Measurements from ENCODE around the gene ATIC. TPM values are rescaled to one million over a fixed set of nuclear protein-coding genes. Genes with fewer than 3 reads are reported as not detected.
"Not testable (repeated sequence)": the region's sequence is repeated elsewhere in the genome, so short reads cannot be mapped to it uniquely, and the experiment has no call there.

ATIC gene
- total and polyA plus RNA-seq, 2 donors, result 28.9 to 61.4 TPM

GRCh38 chr2:215288112-215288815 lies 23.6 kb upstream of the ATIC start:
- DNase-seq (ENCODE audit: extremely low spot score), result no peak
- H3K27ac ChIP-seq (ENCODE audit: low read depth), result no peak overlapping the region
- WGBS, result 85% methylated on average over 6 of the region's 6 CpGs

GRCh38 chr2:215290980-215291599 lies 20.8 kb upstream of the ATIC start:
- Histone ChIP-seq H3K4me1 (ENCODE audit: insufficient read depth) (no peaks in the 10 kb centered on the region), H3K27ac (ENCODE audit: low read depth) (no peak overlapping the region), H3K36me3 (ENCODE audit: insufficient read depth) (no peaks in the 10 kb centered on the region), H3K4me3 (ENCODE audit: low read depth, low read length) (no peak overlapping the region)
- DNase-seq (ENCODE audit: extremely low spot score), result no peak
- 89% methylated on average over 3 of the region's 3 CpGs for WGBS

More at GRCh38 chr2:215288112-215288815, 23.6 kb upstream of the ATIC start:
- no peak overlapping the region for H3K4me3 ChIP-seq (ENCODE audit: low read depth, low read length)
- H3K4me1 ChIP-seq (ENCODE audit: insufficient read depth), result no peaks in the 10 kb centered on the region
- no peaks in the 10 kb centered on the region for H3K36me3 ChIP-seq (ENCODE audit: insufficient read depth)

GRCh38 chr2:215293879-215294278 lies 18.0 kb upstream of the ATIC start:
- H3K27ac ChIP-seq (ENCODE audit: low read depth), result no peak overlapping the region
- DNase-seq (ENCODE audit: extremely low spot score), result no peak
- no peak overlapping the region for H3K4me3 ChIP-seq (ENCODE audit: low read depth, low read length)
- WGBS, result 88% methylated on average over 4 of the region's 4 CpGs
- H3K4me1 ChIP-seq (ENCODE audit: insufficient read depth), result no peaks in the 10 kb centered on the region
- no peaks in the 10 kb centered on the region for H3K36me3 ChIP-seq (ENCODE audit: insufficient read depth)

GRCh38 chr2:215299337-215299859 lies 12.5 kb upstream of the ATIC start:
- DNase-seq (ENCODE audit: extremely low spot score), result no peak
- Histone ChIP-seq H3K36me3 (ENCODE audit: insufficient read depth) (no peaks in the 10 kb centered on the region), H3K4me3 (ENCODE audit: low read depth, low read length) (no peak overlapping the region), H3K27ac (ENCODE audit: low read depth) (no peak overlapping the region), H3K4me1 (ENCODE audit: insufficient read depth) (no peaks in the 10 kb centered on the region)
- WGBS, result 87% methylated on average over 6 of the region's 6 CpGs

- no peaks in the 10 kb centered on the region for H3K4me1 ChIP-seq (ENCODE audit: insufficient read depth)
- H3K36me3 ChIP-seq (ENCODE audit: insufficient read depth), result no peaks in the 10 kb centered on the region
- DNase-seq (ENCODE audit: extremely low spot score), result no peak
- no peak overlapping the region for H3K4me3 ChIP-seq (ENCODE audit: low read depth, low read length)
- WGBS, result 87% methylated on average over 2 of the region's 2 CpGs
- H3K27ac ChIP-seq (ENCODE audit: low read depth), result no peak overlapping the region
These were observed 9.9 kb upstream of the ATIC start for GRCh38 chr2:215301994-215302393.

GRCh38 chr2:215311259-215311624 lies 617 bp upstream of the ATIC start:
- DNase-seq (ENCODE audit: extremely low spot score); H3K27ac ChIP-seq (ENCODE audit: low read depth): not testable (repeated sequence)
- 67% methylated on average over 13 of the region's 13 CpGs for WGBS

GRCh38 chr2:215313255-215313613 lies 1.4 kb downstream of the ATIC start:
- DNase-seq (ENCODE audit: extremely low spot score), result no peak
- Histone ChIP-seq H3K4me3 (ENCODE audit: low read depth, low read length) (no peak overlapping the region), H3K36me3 (ENCODE audit: insufficient read depth) (no peaks in the 10 kb centered on the region), H3K4me1 (ENCODE audit: insufficient read depth) (no peaks in the 10 kb centered on the region), H3K27ac (ENCODE audit: low read depth) (no peak overlapping the region)
- WGBS, result 84% methylated on average over 4 of the region's 4 CpGs

More at GRCh38 chr2:215311259-215311624, 617 bp upstream of the ATIC start:
- H3K36me3 ChIP-seq (ENCODE audit: insufficient read depth); H3K4me1 ChIP-seq (ENCODE audit: insufficient read depth): not testable (repeated sequence)
- H3K4me3 ChIP-seq (ENCODE audit: low read depth, low read length), result peak overlapping the region; percentile 72

GRCh38 chr2:215314896-215315295 lies 3.0 kb downstream of the ATIC start:
- no peak for DNase-seq (ENCODE audit: extremely low spot score)
- Histone ChIP-seq H3K36me3 (ENCODE audit: insufficient read depth) (no peaks in the 10 kb centered on the region), H3K4me3 (ENCODE audit: low read depth, low read length) (no peak overlapping the region), H3K4me1 (ENCODE audit: insufficient read depth) (no peaks in the 10 kb centered on the region), H3K27ac (ENCODE audit: low read depth) (no peak overlapping the region)
- 66% methylated on average over 1 of the region's 1 CpG for WGBS

- 99% methylated on average over 2 of the region's 2 CpGs for WGBS
- H3K4me1 ChIP-seq (ENCODE audit: insufficient read depth), result no peaks in the 10 kb centered on the region
- H3K4me3 ChIP-seq (ENCODE audit: low read depth, low read length), result no peak overlapping the region
- DNase-seq (ENCODE audit: extremely low spot score), result no peak
- H3K27ac ChIP-seq (ENCODE audit: low read depth), result no peak overlapping the region
- H3K36me3 ChIP-seq (ENCODE audit: insufficient read depth), result no peaks in the 10 kb centered on the region
These were observed 3.4 kb downstream of the ATIC start for GRCh38 chr2:215315301-215315700.

GRCh38 chr2:215316336-215316735 lies 4.5 kb downstream of the ATIC start:
- Histone ChIP-seq H3K4me3 (ENCODE audit: low read depth, low read length) (no peak overlapping the region), H3K4me1 (ENCODE audit: insufficient read depth) (no peaks in the 10 kb centered on the region), H3K27ac (ENCODE audit: low read depth) (no peak overlapping the region), H3K36me3 (ENCODE audit: insufficient read depth) (peaks cover 3% of the 10 kb centered on the region)
- 90% methylated on average over 2 of the region's 2 CpGs for WGBS
- DNase-seq (ENCODE audit: extremely low spot score), result no peak

- WGBS, result 97% methylated on average over 5 of the region's 5 CpGs
- Histone ChIP-seq H3K36me3 (ENCODE audit: insufficient read depth) (peaks cover 3% of the 10 kb centered on the region), H3K4me3 (ENCODE audit: low read depth, low read length) (no peak overlapping the region), H3K27ac (ENCODE audit: low read depth) (no peak overlapping the region), H3K4me1 (ENCODE audit: insufficient read depth) (no peaks in the 10 kb centered on the region)
- no peak for DNase-seq (ENCODE audit: extremely low spot score)
These were observed 7.6 kb downstream of the ATIC start for GRCh38 chr2:215319500-215319899.

- 91% methylated on average over 3 of the region's 3 CpGs for whole genome bisulfite sequencing
- Histone ChIP-seq H3K27ac (ENCODE audit: low read depth) (no peak overlapping the region), H3K4me3 (ENCODE audit: low read depth, low read length) (no peak overlapping the region), H3K36me3 (ENCODE audit: insufficient read depth) (peaks cover 3% of the 10 kb centered on the region), H3K4me1 (ENCODE audit: insufficient read depth) (no peaks in the 10 kb centered on the region)
- no peak for DNase-seq (ENCODE audit: extremely low spot score)
These were observed 8.2 kb downstream of the ATIC start for GRCh38 chr2:215320102-215320501.

GRCh38 chr2:215320679-215321078 lies 8.8 kb downstream of the ATIC start:
- Histone ChIP-seq H3K4me1 (ENCODE audit: insufficient read depth) (no peaks in the 10 kb centered on the region), H3K36me3 (ENCODE audit: insufficient read depth) (peaks cover 3% of the 10 kb centered on the region), H3K27ac (ENCODE audit: low read depth) (no peak overlapping the region), H3K4me3 (ENCODE audit: low read depth, low read length) (no peak overlapping the region)
- DNase-seq (ENCODE audit: extremely low spot score), result no peak
- 94% methylated on average over 7 of the region's 7 CpGs for WGBS

- no peaks in the 10 kb centered on the region for H3K4me1 ChIP-seq (ENCODE audit: insufficient read depth)
- DNase-seq (ENCODE audit: extremely low spot score), result no peak
- peaks cover 9% of the 10 kb centered on the region for H3K36me3 ChIP-seq (ENCODE audit: insufficient read depth)
- no peak overlapping the region for H3K27ac ChIP-seq (ENCODE audit: low read depth)
- no peak overlapping the region for H3K4me3 ChIP-seq (ENCODE audit: low read depth, low read length)
- WGBS, result 50% methylated on average over 6 of the region's 6 CpGs
These were observed 13.0 kb downstream of the ATIC start for GRCh38 chr2:215324811-215325210.

All from urinary bladder (tissue), 4 donors.